ENCODE data around the gene TFPI.

The TFPI gene

DNA sequence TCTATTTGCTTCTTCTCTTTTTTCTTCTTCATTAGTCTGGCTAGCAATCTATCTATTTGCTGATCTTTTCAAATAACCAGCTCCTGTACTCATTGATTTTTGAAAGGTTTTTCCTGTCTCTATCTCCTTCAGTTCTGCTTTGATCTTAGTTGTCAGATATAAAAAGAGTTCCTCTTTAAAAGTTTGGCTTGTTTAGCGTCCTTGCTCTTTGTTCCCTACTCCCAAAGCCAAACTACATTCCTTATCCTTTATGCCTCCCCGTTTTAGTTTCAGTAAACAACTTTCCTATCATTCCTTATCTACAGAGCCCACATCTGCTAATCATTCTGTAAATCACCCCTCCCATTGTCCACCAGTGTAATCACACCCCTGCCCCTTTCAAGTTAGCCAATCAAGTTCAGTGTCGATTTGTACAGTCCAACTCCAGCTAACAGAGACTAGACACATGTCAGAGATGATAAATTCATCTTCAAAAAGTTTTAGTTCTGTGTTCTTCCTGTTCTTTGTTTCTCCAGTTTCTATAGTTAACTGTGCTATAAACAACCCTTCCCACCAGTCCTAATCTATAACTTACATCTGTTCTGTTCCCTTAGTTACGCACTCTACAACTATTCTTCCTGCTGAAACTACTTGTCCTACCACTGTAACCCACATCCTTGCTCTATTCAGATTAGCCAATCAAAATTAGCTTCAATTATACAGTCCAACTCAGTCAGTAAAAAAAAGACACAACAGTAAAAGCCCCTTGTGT, 44.4 kb downstream of the TFPI start:
- peak in 1 of 2 donors; percentile 21 for DNase-seq (ENCODE audit: low read depth in 2 of 2)
- TF ChIP-seq, protein P1, sequence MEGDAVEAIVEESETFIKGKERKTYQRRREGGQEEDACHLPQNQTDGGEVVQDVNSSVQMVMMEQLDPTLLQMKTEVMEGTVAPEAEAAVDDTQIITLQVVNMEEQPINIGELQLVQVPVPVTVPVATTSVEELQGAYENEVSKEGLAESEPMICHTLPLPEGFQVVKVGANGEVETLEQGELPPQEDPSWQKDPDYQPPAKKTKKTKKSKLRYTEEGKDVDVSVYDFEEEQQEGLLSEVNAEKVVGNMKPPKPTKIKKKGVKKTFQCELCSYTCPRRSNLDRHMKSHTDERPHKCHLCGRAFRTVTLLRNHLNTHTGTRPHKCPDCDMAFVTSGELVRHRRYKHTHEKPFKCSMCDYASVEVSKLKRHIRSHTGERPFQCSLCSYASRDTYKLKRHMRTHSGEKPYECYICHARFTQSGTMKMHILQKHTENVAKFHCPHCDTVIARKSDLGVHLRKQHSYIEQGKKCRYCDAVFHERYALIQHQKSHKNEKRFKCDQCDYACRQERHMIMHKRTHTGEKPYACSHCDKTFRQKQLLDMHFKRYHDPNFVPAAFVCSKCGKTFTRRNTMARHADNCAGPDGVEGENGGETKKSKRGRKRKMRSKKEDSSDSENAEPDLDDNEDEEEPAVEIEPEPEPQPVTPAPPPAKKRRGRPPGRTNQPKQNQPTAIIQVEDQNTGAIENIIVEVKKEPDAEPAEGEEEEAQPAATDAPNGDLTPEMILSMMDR (IDR thresholded peaks at IDR 0.05; ENCODE audit: low read depth, low read length), result no peak
- no peak overlapping the region for H3K4me3 ChIP-seq (replicated peaks in 1 of 2; ENCODE audit: low read depth in 2 of 2, low read length in 2 of 2)

DNA sequence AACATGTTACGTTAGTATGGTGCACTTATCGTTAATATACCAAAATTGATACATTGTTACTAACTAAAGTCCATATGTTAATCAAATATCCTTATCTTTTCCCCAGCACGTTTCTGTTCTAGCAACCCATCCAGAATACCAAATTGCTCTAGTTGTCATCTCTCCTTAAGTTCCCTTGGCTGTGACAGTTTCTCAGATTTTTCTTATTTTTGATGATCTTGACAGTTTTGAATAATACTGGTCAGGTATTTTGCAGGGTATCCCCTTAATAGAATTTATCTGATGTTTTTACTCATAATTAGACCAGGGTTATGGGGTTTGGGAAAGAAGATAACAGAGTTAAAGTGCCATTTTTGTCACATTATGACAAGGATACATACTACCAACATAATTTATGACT, 47.8 kb downstream of the TFPI start:
- DNase-seq (ENCODE audit: low read depth in 2 of 2), result no peak
- TF ChIP-seq, protein P1 (IDR thresholded peaks at IDR 0.05; ENCODE audit: low read depth, low read length), result no peak
- no peak overlapping the region for H3K4me3 ChIP-seq (replicated peaks in 1 of 2; ENCODE audit: low read depth in 2 of 2, low read length in 2 of 2)

DNA sequence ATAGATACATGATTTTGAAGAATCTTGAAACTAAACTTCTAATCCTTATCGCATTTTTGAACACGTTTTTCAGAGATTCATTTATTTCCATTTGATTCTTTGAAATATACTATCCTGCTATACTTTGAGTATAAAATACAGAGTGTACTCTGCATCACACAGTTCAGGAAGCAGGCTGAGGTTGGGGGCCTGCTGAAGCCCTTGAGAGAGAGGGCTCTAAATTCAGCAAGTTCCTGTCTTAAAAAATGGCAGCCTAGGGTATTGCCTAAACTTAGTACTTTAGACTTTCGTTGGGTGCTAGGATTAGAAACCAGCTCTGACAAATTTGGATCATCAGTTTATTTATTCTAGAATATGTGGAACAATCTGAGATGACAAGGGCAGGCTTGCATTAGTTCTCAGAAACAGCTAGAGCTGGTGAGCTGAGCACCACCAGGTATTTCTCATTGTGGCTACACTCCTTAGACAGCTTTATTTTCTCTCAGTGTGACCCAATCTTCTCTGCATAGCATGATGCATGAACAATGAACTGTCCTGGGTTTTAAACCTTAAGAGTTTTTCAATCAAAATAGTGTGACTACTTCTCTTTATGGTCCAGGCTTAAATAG, 49.1 kb downstream of the TFPI start:
- DNase-seq (ENCODE audit: low read depth in 2 of 2), result no peak
- TF ChIP-seq, protein P1 (IDR thresholded peaks at IDR 0.05; ENCODE audit: low read depth, low read length), result no peak
- no peak overlapping the region for H3K4me3 ChIP-seq (replicated peaks in 1 of 2; ENCODE audit: low read depth in 2 of 2, low read length in 2 of 2)

DNA sequence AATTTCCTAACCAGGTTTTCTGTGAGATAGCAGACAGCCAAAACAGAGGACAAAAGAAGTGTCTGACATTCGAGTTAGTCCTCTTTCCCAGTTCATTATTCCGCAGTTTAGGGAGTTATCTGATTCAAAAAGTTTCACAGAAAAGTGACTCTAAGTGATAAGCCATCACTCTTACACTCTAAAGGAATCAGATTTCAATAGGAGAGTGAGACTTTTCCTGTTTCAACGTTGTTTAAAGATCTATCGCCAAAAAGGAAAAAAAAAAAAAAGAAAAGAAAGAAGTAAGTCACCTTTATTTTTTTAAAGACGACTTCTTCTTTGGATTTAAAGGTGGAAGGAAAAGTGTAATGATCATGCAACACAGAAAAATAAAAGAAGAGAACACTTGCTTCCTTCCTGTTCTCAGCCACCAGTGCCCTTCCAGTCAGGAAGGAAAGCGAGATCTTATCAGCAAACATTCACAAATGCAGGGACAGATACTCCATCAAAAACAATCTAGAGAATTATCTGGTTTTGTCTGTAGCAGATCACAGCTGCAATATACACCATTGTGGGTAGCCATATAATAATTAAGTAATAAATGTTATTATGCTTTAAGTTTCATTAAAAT, 49.8 kb downstream of the TFPI start:
- no peak overlapping the region for H3K4me3 ChIP-seq (replicated peaks in 1 of 2; ENCODE audit: low read depth in 2 of 2, low read length in 2 of 2)
- TF ChIP-seq, protein P1 (IDR thresholded peaks at IDR 0.05; ENCODE audit: low read depth, low read length), result no peak

DNA sequence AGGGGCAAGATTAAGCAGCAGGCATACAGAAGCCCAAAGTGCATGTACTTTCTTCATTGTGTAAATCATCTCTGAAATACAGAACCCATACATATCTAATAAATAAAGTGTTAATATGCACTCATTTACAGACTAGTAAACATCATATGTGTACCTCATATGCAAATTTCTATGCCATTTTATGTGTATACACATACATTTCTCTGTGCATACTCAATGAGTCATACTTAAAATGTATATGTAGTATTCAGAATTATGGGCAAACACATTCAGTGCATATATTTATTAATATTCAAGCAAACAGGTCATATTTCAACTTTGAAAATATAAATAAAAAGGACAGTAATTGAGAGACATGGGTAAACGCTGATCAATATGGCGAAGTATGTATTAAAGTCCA, 50.5 kb downstream of the TFPI start:
- no peak for DNase-seq (ENCODE audit: low read depth in 2 of 2)
- TF ChIP-seq, protein P1 (IDR thresholded peaks at IDR 0.05; ENCODE audit: low read depth, low read length), result no peak
- H3K4me3 ChIP-seq (replicated peaks in 1 of 2; ENCODE audit: low read depth in 2 of 2, low read length in 2 of 2), result no peak overlapping the region

More for the DNA sequence above, 49.8 kb downstream of the TFPI start:
- DNase-seq (ENCODE audit: low read depth in 2 of 2), result no peak

DNA sequence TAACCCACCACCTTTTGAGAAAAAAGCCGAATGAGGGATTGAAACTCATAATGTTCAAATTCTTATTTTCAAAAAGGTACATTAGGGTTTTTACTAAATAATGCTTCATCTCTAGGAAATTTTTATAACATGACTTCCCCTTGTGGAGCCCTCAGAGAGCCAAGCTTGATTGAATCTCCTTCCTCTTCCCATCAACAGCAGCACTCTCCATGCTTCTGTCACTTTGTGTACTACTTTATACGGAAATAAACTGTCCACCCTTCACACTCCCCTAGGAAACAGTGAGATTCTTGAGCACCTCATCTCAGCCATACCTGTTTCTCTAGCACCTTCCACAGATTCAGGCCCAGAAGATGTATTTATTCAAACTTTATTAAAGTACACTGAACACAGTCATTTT, 51.8 kb downstream of the TFPI start:
- H3K4me3 ChIP-seq (replicated peaks in 1 of 2; ENCODE audit: low read depth in 2 of 2, low read length in 2 of 2), result no peak overlapping the region
- DNase-seq (ENCODE audit: low read depth in 2 of 2), result no peak
- TF ChIP-seq, protein P1 (IDR thresholded peaks at IDR 0.05; ENCODE audit: low read depth, low read length), result no peak
